ENCODE data around the gene SUCO. TPM values are rescaled to one million over a fixed set of nuclear protein-coding genes. Genes with fewer than 3 reads are reported as not detected.
A peak's percentile ranks its signal among the peaks of the same experiment; 100 is the strongest.

Gene SUCO
- total RNA-seq, 1 donor from 2014 or later = 63.7 TPM

- no peak for FAIRE-seq
- Histone ChIP-seq H3K79me2 (ENCODE audit: insufficient read depth, low read length) (no peaks in the 10 kb centered on the region), H3K36me3 (ENCODE audit: insufficient read depth, low read length) (no peaks in the 10 kb centered on the region), H3K27ac (ENCODE audit: low read depth, low read length) (peak overlapping the region; percentile 98), H2AFZ (ENCODE audit: low read depth, low read length) (no peak overlapping the region), H4K20me1 (ENCODE audit: insufficient read depth, low read length) (no peaks in the 10 kb centered on the region), H3K4me1 (ENCODE audit: insufficient read depth, low read length) (peaks cover 30% of the 10 kb centered on the region), H3K9me3 (ENCODE audit: insufficient read depth, low read depth, low read length) (peaks cover 11% of the 10 kb centered on the region), H3K4me3 (ENCODE audit: insufficient read depth, low read depth, low read length) (no peak overlapping the region), H3K4me2 (ENCODE audit: low read length) (no peak overlapping the region), H3K9ac (ENCODE audit: low read length) (no peak overlapping the region), H3K27me3 (ENCODE audit: insufficient read depth, low read length) (no peaks in the 10 kb centered on the region)
- no peak overlapping the region for H3K4me3 Mint-ChIP-seq (ENCODE audit: unreplicated experiment)
- H3K9me3 Mint-ChIP-seq (ENCODE audit: unreplicated experiment) = peaks cover 19% of the 10 kb centered on the region
- H3K27me3 Mint-ChIP-seq (ENCODE audit: low read depth, unreplicated experiment) = no peaks in the 10 kb centered on the region
- peaks cover 7% of the 10 kb centered on the region for H3K36me3 Mint-ChIP-seq (ENCODE audit: low read depth, unreplicated experiment)
- peak; percentile 66 for DNase-seq (ENCODE audit: low read depth)
- peak overlapping the region; percentile 97 for H3K27ac Mint-ChIP-seq (ENCODE audit: unreplicated experiment)
- TF ChIP-seq CTCF (IDR thresholded peaks at IDR 0.05; ENCODE audit: insufficient read depth, low read depth, low read length) (no peak), EZH2 (IDR thresholded peaks at IDR 0.05; ENCODE audit: insufficient read depth, low read length) (no peak)
- H3K4me1 Mint-ChIP-seq (ENCODE audit: low read depth, unreplicated experiment) = peaks cover 60% of the 10 kb centered on the region
Observed at GRCh38 chr1:172640111-172640510, 107.2 kb downstream of the SUCO start.

GRCh38 chr1:172641492-172641891 lies 108.5 kb downstream of the SUCO start:
- H3K4me1 ChIP-seq (ENCODE audit: insufficient read depth, low read length) = peaks cover 30% of the 10 kb centered on the region
- no peak overlapping the region for H3K4me3 ChIP-seq (ENCODE audit: insufficient read depth, low read depth, low read length)
- DNase-seq (ENCODE audit: low read depth) (no peak), FAIRE-seq (no peak)
- Mint-ChIP-seq H3K4me3 (ENCODE audit: unreplicated experiment) (no peak overlapping the region), H3K4me1 (ENCODE audit: low read depth, unreplicated experiment) (peaks cover 62% of the 10 kb centered on the region), H3K27ac (ENCODE audit: unreplicated experiment) (no peak overlapping the region), H3K9me3 (ENCODE audit: unreplicated experiment) (peaks cover 11% of the 10 kb centered on the region), H3K27me3 (ENCODE audit: low read depth, unreplicated experiment) (no peaks in the 10 kb centered on the region), H3K36me3 (ENCODE audit: low read depth, unreplicated experiment) (peaks cover 7% of the 10 kb centered on the region)
- H3K79me2 ChIP-seq (ENCODE audit: insufficient read depth, low read length) = no peaks in the 10 kb centered on the region
- no peak overlapping the region for H2AFZ ChIP-seq (ENCODE audit: low read depth, low read length)
- H3K27me3 ChIP-seq (ENCODE audit: insufficient read depth, low read length) = no peaks in the 10 kb centered on the region
- no peak overlapping the region for H3K9ac ChIP-seq (ENCODE audit: low read length)
- H3K36me3 ChIP-seq (ENCODE audit: insufficient read depth, low read length) = no peaks in the 10 kb centered on the region
- H3K27ac ChIP-seq (ENCODE audit: low read depth, low read length) = no peak overlapping the region
- peaks cover 8% of the 10 kb centered on the region for H3K9me3 ChIP-seq (ENCODE audit: insufficient read depth, low read depth, low read length)
- no peak overlapping the region for H3K4me2 ChIP-seq (ENCODE audit: low read length)
- H4K20me1 ChIP-seq (ENCODE audit: insufficient read depth, low read length) = no peaks in the 10 kb centered on the region
- TF ChIP-seq EZH2 (IDR thresholded peaks at IDR 0.05; ENCODE audit: insufficient read depth, low read length) = no peak
- no peak for TF ChIP-seq CTCF (IDR thresholded peaks at IDR 0.05; ENCODE audit: insufficient read depth, low read depth, low read length)

DNA sequence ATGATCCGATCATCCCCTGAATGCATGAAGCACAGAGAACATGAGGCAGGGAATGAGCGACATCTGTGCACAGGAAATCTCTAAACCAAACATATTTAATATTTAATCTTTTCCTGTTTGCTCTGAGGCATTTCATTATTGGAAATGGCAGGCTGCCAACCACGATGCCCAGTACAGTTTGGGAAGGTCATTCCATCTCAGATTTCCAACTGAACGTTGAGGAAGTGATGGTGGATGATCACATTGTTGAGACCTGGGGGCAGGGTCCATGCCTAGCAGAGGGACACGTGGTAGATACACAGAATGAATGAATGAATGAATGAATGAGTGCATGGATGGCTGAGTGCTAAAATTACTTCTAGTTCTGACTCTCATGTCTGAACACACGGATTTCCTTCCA lies 110.0 kb downstream of the SUCO start:
- H3K4me1 Mint-ChIP-seq (ENCODE audit: low read depth, unreplicated experiment) = peaks cover 53% of the 10 kb centered on the region
- no peak for FAIRE-seq
- no peak for DNase-seq (ENCODE audit: low read depth)

More for the DNA sequence above, 110.0 kb downstream of the SUCO start:
- H3K36me3 ChIP-seq (ENCODE audit: insufficient read depth, low read length) = no peaks in the 10 kb centered on the region
- H3K4me3 ChIP-seq (ENCODE audit: insufficient read depth, low read depth, low read length) = no peak overlapping the region
- no peaks in the 10 kb centered on the region for H3K27me3 Mint-ChIP-seq (ENCODE audit: low read depth, unreplicated experiment)
- H3K27ac Mint-ChIP-seq (ENCODE audit: unreplicated experiment) = no peak overlapping the region
- H3K4me2 ChIP-seq (ENCODE audit: low read length) = no peak overlapping the region
- H2AFZ ChIP-seq (ENCODE audit: low read depth, low read length) = no peak overlapping the region
- no peak overlapping the region for H3K9ac ChIP-seq (ENCODE audit: low read length)
- H3K9me3 Mint-ChIP-seq (ENCODE audit: unreplicated experiment) = no peaks in the 10 kb centered on the region
- no peaks in the 10 kb centered on the region for H3K79me2 ChIP-seq (ENCODE audit: insufficient read depth, low read length)
- H4K20me1 ChIP-seq (ENCODE audit: insufficient read depth, low read length) = no peaks in the 10 kb centered on the region
- H3K27me3 ChIP-seq (ENCODE audit: insufficient read depth, low read length) = no peaks in the 10 kb centered on the region
- H3K9me3 ChIP-seq (ENCODE audit: insufficient read depth, low read depth, low read length) = no peaks in the 10 kb centered on the region
- TF ChIP-seq CTCF (IDR thresholded peaks at IDR 0.05; ENCODE audit: insufficient read depth, low read depth, low read length) = no peak
- TF ChIP-seq EZH2 (IDR thresholded peaks at IDR 0.05; ENCODE audit: insufficient read depth, low read length) = no peak
- H3K4me3 Mint-ChIP-seq (ENCODE audit: unreplicated experiment) = no peak overlapping the region
- peaks cover 27% of the 10 kb centered on the region for H3K4me1 ChIP-seq (ENCODE audit: insufficient read depth, low read length)
- no peaks in the 10 kb centered on the region for H3K36me3 Mint-ChIP-seq (ENCODE audit: low read depth, unreplicated experiment)
- H3K27ac ChIP-seq (ENCODE audit: low read depth, low read length) = no peak overlapping the region

All from astrocyte (in vitro differentiated cells and primary cell).